IMR-90 (cell line): Measurements from ENCODE around the gene ZNF581. TPM values are rescaled to one million over a fixed set of nuclear protein-coding genes. Genes with fewer than 3 reads are reported as not detected.
A peak's percentile ranks its signal among the peaks of the same experiment; 100 is the strongest.

Experiments used
- ATAC-seq: fragments of 200-7000 bp; cut with Tn5 transposase; 2 replicates; pipeline ENCODE4 v1.9.1; 2020; ENCODE audit warnings: low read depth, mild to moderate bottlenecking, moderate library complexity
- BruUV-seq: library from RNA; stranded (reverse); fragments of 400-500 nt; replicated peaks from 2 replicates; lab custom pipeline; 2021; lab: Mats Ljungman, UMichigan
- CTCF ChIA-PET: fragments of 300-600 bp; formaldehyde crosslinking; extraction: SDS; loops from one replicate; lab custom pipeline; 2021; ENCODE audit warnings: antibody characterized with exemption; lab: Yijun Ruan, JAX
- POLR2A ChIA-PET: fragments of 300-600 bp; sonication (Branson Sonifier 250); formaldehyde crosslinking; loops from one replicate; lab custom pipeline; 2022; ENCODE audit warnings: antibody characterized with exemption; ENCODE audit not compliant: unreplicated experiment; lab: Charles Lee
- DNase-seq: peaks from one replicate; pipeline ENCODE4 v3.0.0; 2013
- H2AFZ ChIP-seq: replicated peaks from 2 replicates; pipeline ENCODE3; 2013; ENCODE audit warnings: low read length, mild to moderate bottlenecking; ENCODE audit not compliant: poor library complexity
- H2AK5ac ChIP-seq: 2 replicates; pipeline ENCODE4 v1.6.1; 2013; ENCODE audit warnings: low read depth, low read length, inconsistent platforms
- H2AK9ac ChIP-seq: replicated peaks from 2 replicates; pipeline ENCODE3; 2013; ENCODE audit warnings: mild to moderate bottlenecking, low read depth, low read length, moderate library complexity; ENCODE audit not compliant: poor library complexity
- H2BK120ac ChIP-seq: 2 replicates; pipeline ENCODE4 v1.6.1; 2013; ENCODE audit warnings: low read depth, low read length, inconsistent platforms
- H2BK15ac ChIP-seq: 3 replicates; pipeline ENCODE4 v1.6.1; 2013; ENCODE audit warnings: low read depth, low read length, inconsistent platforms
- H2BK20ac ChIP-seq: 2 replicates; pipeline ENCODE4 v1.6.1; 2013; ENCODE audit warnings: low read depth, mild to moderate bottlenecking, inconsistent platforms, low read length, moderate library complexity
- H2BK5ac ChIP-seq: 2 replicates; pipeline ENCODE4 v1.6.1; 2013; ENCODE audit warnings: mild to moderate bottlenecking, low read depth, low read length, inconsistent platforms; ENCODE audit not compliant: poor library complexity, severe bottlenecking
- H3K14ac ChIP-seq: replicated peaks from 2 replicates; pipeline ENCODE4 v1.6.1; 2013; ENCODE audit warnings: low read depth, low read length, inconsistent platforms
- H3K18ac ChIP-seq: 2 replicates; pipeline ENCODE4 v1.6.1; 2013; ENCODE audit warnings: low read depth, low read length, control low read depth
- H3K23ac ChIP-seq: 2 replicates; pipeline ENCODE4 v1.6.1; 2013; ENCODE audit warnings: low read depth, low read length, inconsistent platforms
- H3K27ac ChIP-seq: 2 replicates; pipeline ENCODE4 v1.5.1; 2013; ENCODE audit warnings: mild to moderate bottlenecking, control low read depth, low read length; ENCODE audit not compliant: insufficient read depth
- H3K27me3 ChIP-seq: 2 replicates; pipeline ENCODE4 v1.6.1; 2013; ENCODE audit warnings: low read length; ENCODE audit not compliant: control insufficient read depth, insufficient read depth
- H3K36me3 ChIP-seq: 2 replicates; pipeline ENCODE4 v1.6.1; 2013; ENCODE audit warnings: low read length, mixed read lengths; ENCODE audit not compliant: control insufficient read depth, insufficient read depth
- H3K4ac ChIP-seq: 2 replicates; pipeline ENCODE4 v1.6.1; 2013; ENCODE audit warnings: low read depth, low read length, inconsistent platforms
- H3K4me1 ChIP-seq: 2 replicates; pipeline ENCODE4 v1.6.1; 2013; ENCODE audit warnings: low read length, mixed read lengths; ENCODE audit not compliant: control insufficient read depth, insufficient read depth
- H3K4me2 ChIP-seq: 2 replicates; pipeline ENCODE4 v1.6.1; 2013; ENCODE audit warnings: low read depth, mild to moderate bottlenecking, control low read depth, low read length, moderate library complexity
- H3K4me3 ChIP-seq: 2 replicates; pipeline ENCODE4 v1.5.1; 2013; ENCODE audit warnings: low read depth, mild to moderate bottlenecking, control low read depth, low read length, moderate library complexity; ENCODE audit not compliant: insufficient read depth
- H3K56ac ChIP-seq: 2 replicates; pipeline ENCODE4 v1.6.1; 2013; ENCODE audit warnings: low read length, inconsistent platforms; ENCODE audit not compliant: insufficient read depth; ENCODE audit errors: extremely low read depth
- H3K79me1 ChIP-seq, 2 experiments: 2 replicates each; pipeline ENCODE4 v1.6.1; 2013; ENCODE audit warnings: low read length in 2 of 2, inconsistent platforms in 1 of 2, low read depth in 1 of 2
- H3K9ac ChIP-seq: 2 replicates; pipeline ENCODE4 v1.6.1; 2013; ENCODE audit warnings: low read depth, low read length, control low read depth
- H3K9me1 ChIP-seq: 2 replicates; pipeline ENCODE4 v1.6.1; 2013; ENCODE audit warnings: low read length, inconsistent platforms; ENCODE audit not compliant: insufficient read depth
- H3K9me3 ChIP-seq: 2 replicates; pipeline ENCODE4 v1.6.1; 2013; ENCODE audit warnings: low read length; ENCODE audit not compliant: control insufficient read depth, insufficient read depth
- H4K20me1 ChIP-seq: 2 replicates; pipeline ENCODE4 v1.6.1; 2013; ENCODE audit warnings: low read length, inconsistent platforms; ENCODE audit not compliant: insufficient read depth
- H4K5ac ChIP-seq: 2 replicates; pipeline ENCODE4 v1.6.1; 2013; ENCODE audit warnings: mild to moderate bottlenecking, low read depth, low read length, control low read depth
- H4K8ac ChIP-seq, 2 experiments: 2 replicates each; pipeline ENCODE4 v1.6.1; 2013; ENCODE audit warnings: low read depth in 2 of 2, low read length in 2 of 2, control low read depth in 1 of 2, inconsistent platforms in 1 of 2
- H4K91ac ChIP-seq: 2 replicates; pipeline ENCODE4 v1.6.1; 2013; ENCODE audit warnings: low read depth, low read length, inconsistent platforms; ENCODE audit not compliant: insufficient read depth
- BHLHE40 ChIP-seq: fragments of 150-350 bp; IDR thresholded peaks from 2 replicates; pipeline ENCODE4 v1.6.1; 2016; ENCODE audit warnings: mild to moderate bottlenecking, low read depth, low read length
- CEBPB ChIP-seq: IDR thresholded peaks from 2 replicates; pipeline ENCODE4 v1.6.1; 2012; ENCODE audit warnings: low read depth, low read length, improper control_type of control experiment
- CHD1 ChIP-seq: IDR thresholded peaks from 2 replicates; pipeline ENCODE4 v1.6.1; 2012; ENCODE audit warnings: low read depth, low read length, improper control_type of control experiment
- CTCF ChIP-seq: conservative IDR thresholded peaks from 2 replicates; pipeline ENCODE4 v1.5.1; 2012; ENCODE audit warnings: mild to moderate bottlenecking, low read depth, low read length, improper control_type of control experiment
- NFE2L2 ChIP-seq: fragments of 150-350 bp; IDR thresholded peaks from 2 replicates; pipeline ENCODE4 v1.6.1; 2016; ENCODE audit warnings: low read depth, mild to moderate bottlenecking, low read length
- POLR2A ChIP-seq: IDR thresholded peaks from 2 replicates; pipeline ENCODE4 v1.6.1; 2012; ENCODE audit warnings: mild to moderate bottlenecking, low read depth, low read length
- RAD21 ChIP-seq: IDR thresholded peaks from 2 replicates; pipeline ENCODE4 v1.6.1; 2012; ENCODE audit warnings: low read length, improper control_type of control experiment
- RFX5 ChIP-seq: IDR thresholded peaks from 2 replicates; pipeline ENCODE4 v1.8.0; 2012; ENCODE audit warnings: low read depth, mild to moderate bottlenecking, low read length, moderate library complexity
- USF2 ChIP-seq: fragments of 150-350 bp; IDR thresholded peaks from 2 replicates; pipeline ENCODE4 v1.6.1; 2017; ENCODE audit warnings: mild to moderate bottlenecking, antibody characterized with exemption, low read length, low read depth
- WGBS, 2 experiments: methylation state at CpG; one replicate each; pipeline versions ENCODE4 v1.1.5 to v1.1.7; 2013; ENCODE audit warnings: missing lambda C conversion rate in 2 of 2; ENCODE audit not compliant: insufficient read length in 1 of 2; ENCODE audit errors: extremely low coverage in 2 of 2; 5-methylcytosine and 5-hydroxymethylcytosine counted together
- dilution Hi-C: fragments of 300-500 bp; cut with HindIII; formaldehyde crosslinking; loops from one replicate; pipeline ENCODE4 v1.14.3; 2018; ENCODE audit warnings: low sequenced_read_pairs; ENCODE audit not compliant: unreplicated experiment
- in situ Hi-C: fragments of 300-500 bp; cut with MboI; formaldehyde crosslinking; loops from 3 replicates; pipeline ENCODE4 v1.14.3; 2019; ENCODE audit warnings: low sequenced_read_pairs, inconsistent platforms, mixed read lengths
- intact Hi-C: fragments of 100-400 bp; cut with micrococcal nuclease; formaldehyde crosslinking; loops from 2 replicates; pipeline ENCODE4 v1.10.0; 2022
- polyA plus RNA-seq, 3 experiments: library from polyadenylated mRNA; depleted of rRNA; stranded (reverse); fragments of >200 nt; gene quantifications; 2 replicates each; pipeline ENCODE4 v1.2.3, GENCODE V29; 2012; ENCODE audit warnings: low replicate concordance in 1 of 3
- total RNA-seq: library from RNA; depleted of rRNA; stranded (reverse); fragments of >200 nt; gene quantifications from 2 replicates; pipeline ENCODE4 v1.2.3, GENCODE V29; 2012

Gene ZNF581
- total and polyA plus RNA-seq, 2 of the 4 experiments (the other 2 are of a cell fraction) = 9.7 to 21.9 TPM

GRCh38 chr19:55625004-55625326 is 18.5 kb upstream of the ZNF581 start:
- peaks cover 7 to 30% of the 10 kb centered on the region in 2 experiments for H3K79me1 ChIP-seq
- BruUV-seq = no TSS peak
- no peak overlapping the region for H3K56ac ChIP-seq
- H2BK120ac ChIP-seq = no peak overlapping the region
- POLR2A ChIA-PET = interaction anchor here (0.9 to 1.0 kb wide), 2 partner anchors 26 to 72 kb away, joined by 3 to 4 read pairs; partner anchors contain the start of gene FIZ1
- 0 out of 2 replicates have a peak, but pooled peaks cover 7% of the 10 kb centered on the region for H3K9me1 ChIP-seq
- dilution Hi-C loops = no loop called here
- no peak overlapping the region for H3K27ac ChIP-seq
- H3K4me1 ChIP-seq = peaks cover 3% of the 10 kb centered on the region; the same call in 1 of the 2 replicates
- peak overlapping the region; percentile 83 for H3K4me3 ChIP-seq
- no peak overlapping the region for H4K91ac ChIP-seq
- 25% methylated on average over 4 of the region's 11 CpGs; no CpG with 5 or more reads in 1 of the 2 experiments for WGBS, 2 experiments
- H3K27me3 ChIP-seq = no peaks in the 10 kb centered on the region
- no peak overlapping the region for H4K5ac ChIP-seq
- H3K4me2 ChIP-seq = peak overlapping the region; percentile 97
- no peaks in the 10 kb centered on the region for H3K9me3 ChIP-seq
- H2AK5ac ChIP-seq = no peak overlapping the region
- in situ Hi-C loops = loop anchor here (25.0 kb wide), 2 partner anchors 338 to 513 kb away; partner anchors contain the start of genes BRSK1, HSPBP1 and PPP1R12C
- no peak for ATAC-seq
- intact Hi-C loops = no loop called here
- H2BK20ac ChIP-seq = no peak overlapping the region
- TF ChIP-seq NFE2L2 (no peak), CTCF (no peak), CEBPB (no peak), CHD1 (no peak), POLR2A (no peak), RFX5 (no peak), USF2 (no peak), RAD21 (no peak), BHLHE40 (no peak)
- DNase-seq = no peak
- CTCF ChIA-PET = interaction anchor here (2.0 kb wide), 1 partner anchor 19 kb away, joined by 6 read pairs; no protein-coding TSS in a partner anchor
- H4K20me1 ChIP-seq = no peaks in the 10 kb centered on the region; the same call in 1 of the 2 replicates
- H3K36me3 ChIP-seq = peaks cover 13% of the 10 kb centered on the region; the same call in 1 of the 2 replicates
- H2AFZ ChIP-seq = peak overlapping the region; percentile 93
- no peak overlapping the region for H3K4ac ChIP-seq
- peak overlapping the region; percentile 11 to 50; a peak in 2 of 4 replicates for H4K8ac ChIP-seq
- no peak overlapping the region for H3K18ac ChIP-seq
- H2BK15ac ChIP-seq = no peak overlapping the region
- peak overlapping the region; percentile 71; the same call in 1 of the 2 replicates for H3K9ac ChIP-seq
- no peak overlapping the region for H2BK5ac ChIP-seq
- no peak overlapping the region for H3K23ac ChIP-seq
- H3K14ac ChIP-seq = 0 out of 2 replicates have a peak overlapping the region, but pooled peaks have one; percentile 58
- no peak overlapping the region for H2AK9ac ChIP-seq
